DND-41 (cell line): ENCODE data around the gene RASL10B.

Source experiments
- ATAC-seq: fragments of 200-7000 bp; cut with Tn5 transposase; 3 replicates; pipeline ENCODE4 v1.9.1; 2021; ENCODE audit warnings: low read depth; ENCODE audit not compliant: insufficient read depth
- DNase-seq: peaks from one replicate; pipeline ENCODE4 v3.0.0-alpha.2; 2020
- H2AFZ ChIP-seq: 2 replicates; pipeline ENCODE4 v1.6.0; 2012; ENCODE audit warnings: low read depth, low read length
- H3K27ac ChIP-seq: 2 replicates; pipeline ENCODE4 v1.5.1; 2012; ENCODE audit warnings: low read length, inconsistent platforms
- H3K27me3 ChIP-seq: fragments of 200-600 bp; sonication (generic); 2 replicates; pipeline ENCODE4 v1.6.0; 2012; ENCODE audit warnings: low read length, mild to moderate bottlenecking, inconsistent platforms; ENCODE audit not compliant: insufficient read depth, poor library complexity
- H3K36me3 ChIP-seq: 2 replicates; pipeline ENCODE4 v1.5.1; 2012; ENCODE audit warnings: low read length, inconsistent platforms; ENCODE audit not compliant: insufficient read depth
- H3K4me1 ChIP-seq: 2 replicates; pipeline ENCODE4 v1.5.1; 2012; ENCODE audit warnings: mild to moderate bottlenecking, low read length; ENCODE audit not compliant: insufficient read depth
- H3K4me2 ChIP-seq: 2 replicates; pipeline ENCODE4 v1.6.0; 2012; ENCODE audit warnings: mild to moderate bottlenecking, moderate library complexity, low read length, inconsistent platforms; ENCODE audit not compliant: insufficient read depth
- H3K4me3 ChIP-seq, 2 experiments: fragments of 200-600 bp in 1 of 2; shearing (Covaris generic) in 1 of 2; 2 replicates each; pipeline ENCODE4 v1.5.1; 2012 to 2016; ENCODE audit warnings: inconsistent platforms in 2 of 2, low read length in 2 of 2, mild to moderate bottlenecking in 2 of 2, low read depth in 1 of 2, moderate library complexity in 1 of 2
- H3K79me2 ChIP-seq: 2 replicates; pipeline ENCODE4 v1.6.0; 2012; ENCODE audit warnings: low read length, inconsistent platforms; ENCODE audit not compliant: insufficient read depth
- H3K9ac ChIP-seq: 2 replicates; pipeline ENCODE4 v1.6.0; 2012; ENCODE audit warnings: low read depth, mild to moderate bottlenecking, inconsistent platforms, low read length, moderate library complexity
- H3K9me3 ChIP-seq: 2 replicates; pipeline ENCODE4 v1.5.1; 2012; ENCODE audit warnings: low read length, moderate library complexity, mild to moderate bottlenecking, inconsistent platforms; ENCODE audit not compliant: insufficient read depth, severe bottlenecking
- H4K20me1 ChIP-seq: 2 replicates; pipeline ENCODE4 v1.6.0; 2012; ENCODE audit warnings: low read length; ENCODE audit not compliant: insufficient read depth
- EZH2 ChIP-seq: IDR thresholded peaks from 3 replicates; pipeline ENCODE4 v1.6.1; 2012; ENCODE audit warnings: borderline replicate concordance, low read depth, mild to moderate bottlenecking, moderate library complexity, low read length, inconsistent platforms; ENCODE audit not compliant: severe bottlenecking
- TF ChIP-seq, protein P1 (sequence below): IDR thresholded peaks from 2 replicates; pipeline ENCODE4 v1.5.1; 2012; ENCODE audit warnings: borderline replicate concordance, low read length, moderate library complexity, mild to moderate bottlenecking; ENCODE audit not compliant: poor library complexity, severe bottlenecking; ENCODE audit errors: extremely low read depth

RASL10B gene

DNA sequence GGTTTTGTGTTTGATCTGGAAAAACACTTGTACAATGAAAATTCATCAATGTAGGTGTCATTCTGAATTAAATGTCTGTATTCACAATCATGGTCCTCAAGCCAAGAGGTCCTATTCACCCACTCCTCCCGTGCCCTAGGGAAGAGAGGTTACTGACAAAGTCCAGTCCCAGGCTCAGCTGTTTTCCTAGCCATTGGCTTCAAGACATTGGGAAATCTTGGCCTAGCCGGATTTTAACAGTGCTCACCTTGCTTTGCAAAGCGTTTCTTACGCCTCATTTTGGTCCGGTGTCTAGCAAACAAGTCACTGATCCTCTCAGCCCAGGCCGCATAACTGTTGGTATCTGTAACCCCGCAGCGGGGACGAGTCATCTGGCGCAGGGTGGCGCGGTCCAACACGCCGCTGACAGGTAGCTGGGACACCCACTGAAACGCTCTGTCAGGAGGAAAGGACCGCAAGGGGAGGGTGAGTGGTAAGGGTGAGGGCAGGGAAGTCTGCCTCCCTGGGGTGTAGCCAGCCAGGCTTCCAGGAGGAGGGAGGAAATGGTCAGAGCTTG lies 47.3 kb downstream of the RASL10B start:
- H3K36me3 ChIP-seq: no peaks in the 10 kb centered on the region

DNA sequence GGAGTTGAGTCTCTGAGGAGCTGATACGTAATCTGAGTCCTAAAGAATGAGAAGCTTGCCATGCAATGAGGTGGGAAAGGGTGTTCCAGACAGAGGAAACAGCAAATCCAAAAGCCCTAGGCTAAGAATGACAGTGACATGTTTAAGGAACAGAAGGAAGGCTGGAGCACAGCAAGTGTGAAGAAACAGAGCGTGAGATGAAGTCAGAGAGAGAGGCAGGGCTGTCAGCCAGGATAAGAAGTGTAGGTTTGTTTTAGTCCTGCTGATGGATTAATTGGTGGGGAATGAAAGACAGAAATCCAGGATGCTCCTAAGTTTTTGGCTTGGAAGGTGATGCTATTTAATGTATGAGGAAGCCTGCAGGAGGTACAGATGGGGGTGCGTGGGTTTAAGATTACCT lies 49.5 kb downstream of the RASL10B start:
- H2AFZ ChIP-seq: no peak overlapping the region
- H3K27me3 ChIP-seq: peaks cover 26% of the 10 kb centered on the region
- no peak overlapping the region for H3K4me2 ChIP-seq
- no peaks in the 10 kb centered on the region for H3K79me2 ChIP-seq
- no peak for ATAC-seq
- H3K9me3 ChIP-seq: no peaks in the 10 kb centered on the region
- H3K36me3 ChIP-seq: no peaks in the 10 kb centered on the region
- no peaks in the 10 kb centered on the region for H3K4me1 ChIP-seq
- DNase-seq: no peak
- H3K9ac ChIP-seq: no peak overlapping the region
- no peak overlapping the region for H3K4me3 ChIP-seq
- TF ChIP-seq, protein P1, sequence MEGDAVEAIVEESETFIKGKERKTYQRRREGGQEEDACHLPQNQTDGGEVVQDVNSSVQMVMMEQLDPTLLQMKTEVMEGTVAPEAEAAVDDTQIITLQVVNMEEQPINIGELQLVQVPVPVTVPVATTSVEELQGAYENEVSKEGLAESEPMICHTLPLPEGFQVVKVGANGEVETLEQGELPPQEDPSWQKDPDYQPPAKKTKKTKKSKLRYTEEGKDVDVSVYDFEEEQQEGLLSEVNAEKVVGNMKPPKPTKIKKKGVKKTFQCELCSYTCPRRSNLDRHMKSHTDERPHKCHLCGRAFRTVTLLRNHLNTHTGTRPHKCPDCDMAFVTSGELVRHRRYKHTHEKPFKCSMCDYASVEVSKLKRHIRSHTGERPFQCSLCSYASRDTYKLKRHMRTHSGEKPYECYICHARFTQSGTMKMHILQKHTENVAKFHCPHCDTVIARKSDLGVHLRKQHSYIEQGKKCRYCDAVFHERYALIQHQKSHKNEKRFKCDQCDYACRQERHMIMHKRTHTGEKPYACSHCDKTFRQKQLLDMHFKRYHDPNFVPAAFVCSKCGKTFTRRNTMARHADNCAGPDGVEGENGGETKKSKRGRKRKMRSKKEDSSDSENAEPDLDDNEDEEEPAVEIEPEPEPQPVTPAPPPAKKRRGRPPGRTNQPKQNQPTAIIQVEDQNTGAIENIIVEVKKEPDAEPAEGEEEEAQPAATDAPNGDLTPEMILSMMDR: no peak
- no peak for TF ChIP-seq EZH2
- no peak overlapping the region for H3K27ac ChIP-seq
- H4K20me1 ChIP-seq: 0 out of 2 replicates have a peak, but pooled peaks cover 7% of the 10 kb centered on the region

More for the DNA sequence above, 47.3 kb downstream of the RASL10B start:
- Histone ChIP-seq H3K9ac (no peak overlapping the region), H3K27me3 (peaks cover 23% of the 10 kb centered on the region), H4K20me1 (0 out of 2 replicates have a peak, but pooled peaks cover 7% of the 10 kb centered on the region), H3K27ac (no peak overlapping the region), H3K79me2 (no peaks in the 10 kb centered on the region), H2AFZ (no peak overlapping the region), H3K4me3 (no peak overlapping the region), H3K4me1 (no peaks in the 10 kb centered on the region), H3K9me3 (no peaks in the 10 kb centered on the region), H3K4me2 (no peak overlapping the region)
- DNase-seq (no peak), ATAC-seq (no peak)
- no peak for TF ChIP-seq EZH2
- TF ChIP-seq, protein P1: no peak

DNA sequence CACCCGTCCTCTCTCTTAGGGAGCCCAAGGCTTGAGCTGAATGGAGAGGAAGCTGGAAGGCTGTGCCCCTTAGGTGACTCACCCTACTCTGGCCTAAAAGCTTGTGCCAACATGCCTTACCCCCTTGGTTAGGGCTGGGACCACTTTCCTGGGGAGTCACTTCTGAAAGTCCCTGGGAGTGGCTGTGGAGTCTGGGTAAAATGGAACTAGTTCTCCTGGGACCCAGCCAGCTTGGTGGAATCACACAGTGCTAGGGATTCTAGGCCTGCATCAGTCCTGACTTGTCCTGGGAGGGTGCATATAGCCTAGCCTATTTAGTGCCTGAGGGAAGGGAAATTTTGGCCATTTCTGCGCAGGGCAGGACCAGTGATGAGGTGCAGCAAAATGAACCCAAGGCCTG lies 53.5 kb downstream of the RASL10B start:
- Histone ChIP-seq H3K79me2 (no peaks in the 10 kb centered on the region), H3K4me3 (no peak overlapping the region), H3K4me2 (no peak overlapping the region), H3K36me3 (no peaks in the 10 kb centered on the region), H3K27ac (no peak overlapping the region), H3K9ac (no peak overlapping the region), H2AFZ (no peak overlapping the region), H4K20me1 (no peaks in the 10 kb centered on the region), H3K27me3 (peaks cover 27% of the 10 kb centered on the region), H3K4me1 (no peaks in the 10 kb centered on the region), H3K9me3 (no peaks in the 10 kb centered on the region)
- TF ChIP-seq, protein P1: no peak
- TF ChIP-seq EZH2: no peak
- no peak for DNase-seq
- no peak for ATAC-seq

DNA sequence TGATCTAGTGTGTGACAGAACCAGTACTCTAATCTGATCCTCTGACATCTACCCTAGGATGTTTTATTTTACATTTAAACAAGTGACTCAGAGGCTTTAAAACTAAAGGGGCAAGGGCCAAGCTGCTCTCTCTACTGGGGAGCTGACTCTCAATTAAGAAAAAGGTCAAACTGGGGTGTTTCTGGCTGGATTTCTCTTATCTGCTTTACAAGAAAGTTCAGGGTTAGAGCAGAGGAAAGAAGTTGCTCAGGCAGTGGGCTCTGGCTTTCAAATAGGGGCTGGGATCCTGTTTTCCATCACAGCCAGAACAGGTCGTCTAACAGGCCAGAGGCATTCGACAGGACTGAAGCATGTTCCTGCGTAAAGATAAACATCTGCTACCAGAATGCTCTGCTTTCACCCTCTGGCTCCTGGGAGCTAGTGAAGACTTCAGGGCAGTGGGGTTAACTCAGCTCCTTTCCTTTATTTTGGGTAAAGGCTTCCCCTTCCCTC lies 55.5 kb downstream of the RASL10B start:
- no peaks in the 10 kb centered on the region for H3K9me3 ChIP-seq
- no peaks in the 10 kb centered on the region for H3K36me3 ChIP-seq
- H2AFZ ChIP-seq: no peak overlapping the region
- no peak overlapping the region for H3K9ac ChIP-seq
- H3K4me2 ChIP-seq: no peak overlapping the region
- no peak for DNase-seq
- no peaks in the 10 kb centered on the region for H3K4me1 ChIP-seq
- no peak for ATAC-seq
- no peaks in the 10 kb centered on the region for H4K20me1 ChIP-seq
- TF ChIP-seq EZH2: no peak
- TF ChIP-seq, protein P1: no peak
- no peak overlapping the region for H3K4me3 ChIP-seq
- H3K79me2 ChIP-seq: no peaks in the 10 kb centered on the region
- peaks cover 39% of the 10 kb centered on the region for H3K27me3 ChIP-seq
- H3K27ac ChIP-seq: no peak overlapping the region
